ENCODE results near the gene TMCO2. TPM values are rescaled to one million over a fixed set of nuclear protein-coding genes. Genes with fewer than 3 reads are reported as not detected.

The TMCO2 gene
- total RNA-seq, 1 experiment from 2014 or later: not detected

GRCh38 chr1:40299366-40300248 lies 51.9 kb downstream of the TMCO2 start:
- no peak for ATAC-seq
- no peak overlapping the region for H3K4me2 ChIP-seq (ENCODE audit: low read length)
- H3K4me3 ChIP-seq (replicated peaks in 1 of 2; ENCODE audit: low read depth in 1 of 2, low read length in 2 of 2): no peak overlapping the region
- intact Hi-C loops (cut with micrococcal nuclease): no loop called here
- no peaks in the 10 kb centered on the region for H3K9me2 ChIP-seq (ENCODE audit: insufficient read depth)
- H3K79me2 ChIP-seq (ENCODE audit: insufficient read depth, low read length): no peaks in the 10 kb centered on the region
- H3K27me3 ChIP-seq (ENCODE audit: insufficient read depth, low read length): no peaks in the 10 kb centered on the region
- no peak for DNase-seq (ENCODE audit: low read depth, low spot score)
- peaks cover 4% of the 10 kb centered on the region in 2 experiments for H3K4me1 ChIP-seq (ENCODE audit: control insufficient read depth in 1 of 2, insufficient read depth in 2 of 2, low read length in 2 of 2)
- TF ChIP-seq CTCF (IDR thresholded peaks at IDR 0.05 in 2 of 3, conservative IDR thresholded peaks at IDR 0.05 in 1 of 3; ENCODE audit: borderline replicate concordance in 1 of 3, insufficient read depth in 1 of 3, low read depth in 2 of 3, low read length in 2 of 3): no peak
- no peak for TF ChIP-seq POLR2AphosphoS5 (IDR thresholded peaks at IDR 0.05; ENCODE audit: low read depth, low read length)
- TF ChIP-seq REST (IDR thresholded peaks at IDR 0.05; ENCODE audit: low read depth): no peak
- TF ChIP-seq SP1 (IDR thresholded peaks at IDR 0.05; ENCODE audit: low read depth): no peak
- TF ChIP-seq CEBPB (IDR thresholded peaks at IDR 0.05; ENCODE audit: low read depth): no peak
- no peak for TF ChIP-seq ELF1 (IDR thresholded peaks at IDR 0.05; ENCODE audit: borderline replicate concordance, low read depth)
- no peak for TF ChIP-seq ZFX (IDR thresholded peaks at IDR 0.05)
- TF ChIP-seq JUND (IDR thresholded peaks at IDR 0.05): no peak
- no peak for TF ChIP-seq CBX3 (IDR thresholded peaks at IDR 0.05; ENCODE audit: low read depth)
- TF ChIP-seq ZNF274 (IDR thresholded peaks at IDR 0.05; ENCODE audit: low read depth, low read length): no peak
- no peak for TF ChIP-seq MAX (IDR thresholded peaks at IDR 0.05)
- no peak for TF ChIP-seq EGR1 (IDR thresholded peaks at IDR 0.05; ENCODE audit: low read depth)
- TF ChIP-seq SRF (IDR thresholded peaks at IDR 0.05; ENCODE audit: low read depth): no peak
- TF ChIP-seq ZBTB33 (IDR thresholded peaks at IDR 0.05; ENCODE audit: extremely low read depth, insufficient replicate concordance, low read length): no peak
- no peak for TF ChIP-seq SIN3A (IDR thresholded peaks at IDR 0.05; ENCODE audit: low read depth)
- no peak for TF ChIP-seq TCF7L2 (IDR thresholded peaks at IDR 0.05; ENCODE audit: borderline replicate concordance, extremely low read depth, insufficient read depth, insufficient read length)
- H4K20me1 ChIP-seq (ENCODE audit: insufficient read depth): no peaks in the 10 kb centered on the region
- no peak overlapping the region for H3K27ac ChIP-seq (ENCODE audit: low read depth, low read length)
- H3K9me3 ChIP-seq (ENCODE audit: control insufficient read depth in 1 of 2, insufficient read depth in 1 of 2, low read depth in 1 of 2, low read length in 2 of 2): no peaks in the 10 kb centered on the region
- no TSS peak for BruUV-seq (replicated peaks)
- POLR2A ChIA-PET: no interaction called here
- CTCF ChIA-PET: interaction anchor here (1.3 kb wide), 1 partner anchor 39 kb away, joined by 4 read pairs; no protein-coding TSS in a partner anchor
- H2AFZ ChIP-seq (ENCODE audit: low read depth, low read length, poor library complexity, severe bottlenecking): no peak overlapping the region
- no peak overlapping the region for H3K9ac ChIP-seq (ENCODE audit: low read length)
- RAD21 ChIA-PET (ENCODE audit: low non-redundant PET in 1 of 2, low total read pairs in 2 of 2, uncharacterized antibody in 2 of 2, unreplicated experiment in 2 of 2): no interaction called here
- no peaks in the 10 kb centered on the region for H3K36me3 ChIP-seq (ENCODE audit: control insufficient read depth in 1 of 2, insufficient read depth in 2 of 2, low read length in 2 of 2)
